Nephron progenitor cell (in vitro differentiated cells): ENCODE results near the gene CHFR.
"Not testable (repeated sequence)": the region's sequence is repeated elsewhere in the genome, so short reads cannot be mapped to it uniquely, and the experiment has no call there.

ENCODE experiments used
- DNase-seq: peaks from one replicate; pipeline ENCODE4 v3.0.0; 2021
- H3K27ac Mint-ChIP-seq: 2 replicates; pipeline ENCODE4 v1.8.0; 2021; ENCODE audit warnings: mild to moderate bottlenecking, moderate library complexity, mixed read lengths
- H3K27me3 Mint-ChIP-seq: 2 replicates; pipeline ENCODE4 v1.8.0; 2021; ENCODE audit warnings: mild to moderate bottlenecking, low read depth, mixed read lengths; ENCODE audit not compliant: poor library complexity
- H3K36me3 Mint-ChIP-seq: 2 replicates; pipeline ENCODE4 v1.8.0; 2021; ENCODE audit warnings: low read depth, mixed read lengths
- H3K4me1 Mint-ChIP-seq: 2 replicates; pipeline ENCODE4 v1.8.0; 2021; ENCODE audit warnings: mixed read lengths
- H3K4me3 Mint-ChIP-seq: 2 replicates; pipeline ENCODE4 v1.8.0; 2021; ENCODE audit warnings: mild to moderate bottlenecking, moderate library complexity, mixed read lengths
- H3K9me3 Mint-ChIP-seq: 2 replicates; pipeline ENCODE4 v1.8.0; 2021; ENCODE audit warnings: mild to moderate bottlenecking, moderate library complexity, mixed read lengths
- TF ChIP-seq, protein P1 (sequence below): fragments of 200-600 bp; sonication (generic); IDR thresholded peaks from 2 replicates; pipeline ENCODE4 v1.5.0; 2021; ENCODE audit warnings: antibody characterized with exemption

CHFR gene

DNA sequence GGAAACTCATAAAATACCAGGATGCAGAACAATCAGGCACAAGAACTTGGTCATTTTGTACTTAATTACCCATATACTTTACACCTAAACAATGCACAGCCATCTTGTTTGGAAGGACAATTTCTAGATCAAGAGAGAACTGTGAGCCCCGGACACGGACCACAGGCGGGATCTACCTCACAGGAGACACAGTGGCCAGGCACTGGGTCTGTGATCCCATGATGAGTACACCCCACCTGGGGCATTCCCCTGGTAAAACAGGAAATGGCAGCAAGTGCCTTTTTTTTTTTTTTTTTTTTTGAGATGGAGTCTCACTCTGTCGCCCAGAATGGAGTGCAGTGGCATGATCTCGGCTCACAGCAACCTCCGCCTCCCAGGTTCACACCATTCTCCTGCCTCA is 74.0 kb downstream of the CHFR start:
- H3K4me1 Mint-ChIP-seq: no peaks in the 10 kb centered on the region
- TF ChIP-seq, protein P1, sequence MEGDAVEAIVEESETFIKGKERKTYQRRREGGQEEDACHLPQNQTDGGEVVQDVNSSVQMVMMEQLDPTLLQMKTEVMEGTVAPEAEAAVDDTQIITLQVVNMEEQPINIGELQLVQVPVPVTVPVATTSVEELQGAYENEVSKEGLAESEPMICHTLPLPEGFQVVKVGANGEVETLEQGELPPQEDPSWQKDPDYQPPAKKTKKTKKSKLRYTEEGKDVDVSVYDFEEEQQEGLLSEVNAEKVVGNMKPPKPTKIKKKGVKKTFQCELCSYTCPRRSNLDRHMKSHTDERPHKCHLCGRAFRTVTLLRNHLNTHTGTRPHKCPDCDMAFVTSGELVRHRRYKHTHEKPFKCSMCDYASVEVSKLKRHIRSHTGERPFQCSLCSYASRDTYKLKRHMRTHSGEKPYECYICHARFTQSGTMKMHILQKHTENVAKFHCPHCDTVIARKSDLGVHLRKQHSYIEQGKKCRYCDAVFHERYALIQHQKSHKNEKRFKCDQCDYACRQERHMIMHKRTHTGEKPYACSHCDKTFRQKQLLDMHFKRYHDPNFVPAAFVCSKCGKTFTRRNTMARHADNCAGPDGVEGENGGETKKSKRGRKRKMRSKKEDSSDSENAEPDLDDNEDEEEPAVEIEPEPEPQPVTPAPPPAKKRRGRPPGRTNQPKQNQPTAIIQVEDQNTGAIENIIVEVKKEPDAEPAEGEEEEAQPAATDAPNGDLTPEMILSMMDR: no peak
- peaks cover 5% of the 10 kb centered on the region for H3K27me3 Mint-ChIP-seq
- peaks cover 17% of the 10 kb centered on the region for H3K9me3 Mint-ChIP-seq
- no peak for DNase-seq
- H3K36me3 Mint-ChIP-seq: peaks cover 82% of the 10 kb centered on the region
- no peak overlapping the region for H3K27ac Mint-ChIP-seq
- no peak overlapping the region for H3K4me3 Mint-ChIP-seq

DNA sequence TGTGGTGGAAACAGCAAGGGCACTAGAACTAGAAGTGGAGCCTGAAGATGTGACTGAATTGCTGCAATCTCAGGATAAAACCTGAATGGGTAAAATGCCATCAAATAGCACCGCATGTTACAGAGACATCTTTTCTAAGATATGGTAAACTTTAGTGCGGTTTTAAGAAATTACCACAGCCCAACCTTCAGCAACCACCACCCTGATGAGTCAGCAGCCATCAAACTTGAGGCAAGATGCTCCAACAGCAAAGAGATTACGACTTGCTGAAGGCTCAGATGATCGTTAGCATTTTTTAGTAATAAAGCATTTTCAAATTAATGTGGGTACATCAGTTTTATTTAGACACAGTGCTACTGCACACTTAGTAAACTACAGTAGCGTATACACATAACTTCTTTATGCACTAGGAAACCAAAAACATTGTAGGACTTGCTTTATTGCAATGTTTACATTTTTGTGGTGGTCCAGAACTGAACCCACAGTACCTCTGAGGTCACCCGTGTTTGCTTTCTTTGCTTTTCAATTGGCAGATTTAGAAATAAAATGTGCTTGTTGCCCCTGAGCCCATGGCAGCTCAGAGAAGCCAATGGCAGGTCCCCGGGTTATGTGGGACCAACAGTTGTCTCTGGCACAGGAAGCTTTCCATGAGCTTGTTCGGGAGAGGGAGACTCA is 74.6 kb downstream of the CHFR start:
- no peaks in the 10 kb centered on the region for H3K4me1 Mint-ChIP-seq
- H3K36me3 Mint-ChIP-seq: peaks cover 82% of the 10 kb centered on the region
- no peak overlapping the region for H3K4me3 Mint-ChIP-seq
- TF ChIP-seq, protein P1: no peak
- H3K27me3 Mint-ChIP-seq: peaks cover 5% of the 10 kb centered on the region
- peaks cover 17% of the 10 kb centered on the region for H3K9me3 Mint-ChIP-seq
- no peak for DNase-seq
- H3K27ac Mint-ChIP-seq: no peak overlapping the region

DNA sequence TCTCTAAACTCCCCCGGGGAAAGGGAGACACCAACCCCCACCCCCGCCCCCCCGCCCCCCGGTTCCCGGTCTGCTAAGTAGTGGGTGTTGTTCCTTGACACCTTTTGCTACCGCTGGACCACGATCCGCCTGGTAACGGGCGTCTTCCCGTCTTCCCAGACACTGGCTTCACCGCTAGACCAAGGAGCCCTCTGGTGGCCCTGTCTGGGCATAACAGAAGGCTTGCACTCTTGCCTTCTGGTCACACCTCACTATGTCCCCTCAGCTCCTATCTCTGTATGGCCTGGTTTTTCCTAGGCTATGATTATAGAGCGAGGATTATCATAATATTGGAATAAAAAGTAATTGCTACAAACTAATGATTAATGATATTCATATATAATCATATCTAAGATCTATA is 78.0 kb downstream of the CHFR start:
- Mint-ChIP-seq H3K36me3 (peaks cover 81% of the 10 kb centered on the region), H3K9me3 (peaks cover 17% of the 10 kb centered on the region)
- not testable (repeated sequence) for H3K27ac Mint-ChIP-seq, H3K4me1 Mint-ChIP-seq, H3K4me3 Mint-ChIP-seq, H3K27me3 Mint-ChIP-seq
- DNase-seq: peak; percentile 45

DNA sequence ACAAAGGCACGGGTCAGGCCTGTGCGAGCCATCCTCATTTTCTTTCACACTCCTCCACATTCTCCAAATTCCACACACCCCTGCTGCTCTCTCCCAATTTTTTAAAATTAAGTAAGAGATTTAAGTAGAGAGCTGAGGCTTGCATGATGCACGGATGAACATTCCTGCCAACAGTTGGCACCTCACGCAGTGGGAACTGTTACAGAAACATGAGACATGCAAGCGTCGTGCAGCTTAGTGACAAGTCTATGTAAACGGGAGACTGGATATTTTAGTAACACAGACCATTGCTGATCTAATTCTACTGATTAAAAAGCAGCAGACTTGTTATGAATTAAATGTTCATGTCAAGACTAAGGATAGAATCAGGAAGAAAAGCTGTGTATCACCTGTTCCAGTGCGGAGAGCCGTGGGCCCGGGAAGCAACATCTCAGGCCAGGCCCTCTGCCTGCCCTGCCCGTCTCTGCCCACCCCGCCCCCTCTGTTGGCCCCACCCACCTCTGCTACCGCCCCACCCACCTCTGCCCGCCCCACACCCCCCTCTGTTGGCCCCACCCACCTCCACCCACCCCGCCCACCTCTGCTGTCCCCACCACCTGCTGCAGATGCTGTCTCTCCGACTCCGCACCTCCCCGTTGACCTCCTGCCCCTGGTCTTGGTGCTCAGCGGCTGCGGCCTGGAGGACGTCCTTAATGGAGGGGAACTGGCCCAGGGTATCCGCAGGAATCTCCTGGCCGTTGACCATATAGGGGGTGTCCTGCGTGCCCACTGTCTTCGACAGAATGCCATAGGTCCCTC is 79.9 kb downstream of the CHFR start:
- Mint-ChIP-seq H3K27me3 (peaks cover 5% of the 10 kb centered on the region), H3K9me3 (peaks cover 17% of the 10 kb centered on the region), H3K4me3 (no peak overlapping the region), H3K27ac (peak overlapping the region; percentile 24), H3K36me3 (peaks cover 80% of the 10 kb centered on the region), H3K4me1 (no peaks in the 10 kb centered on the region)
- no peak for DNase-seq
- TF ChIP-seq, protein P1: no peak

DNA sequence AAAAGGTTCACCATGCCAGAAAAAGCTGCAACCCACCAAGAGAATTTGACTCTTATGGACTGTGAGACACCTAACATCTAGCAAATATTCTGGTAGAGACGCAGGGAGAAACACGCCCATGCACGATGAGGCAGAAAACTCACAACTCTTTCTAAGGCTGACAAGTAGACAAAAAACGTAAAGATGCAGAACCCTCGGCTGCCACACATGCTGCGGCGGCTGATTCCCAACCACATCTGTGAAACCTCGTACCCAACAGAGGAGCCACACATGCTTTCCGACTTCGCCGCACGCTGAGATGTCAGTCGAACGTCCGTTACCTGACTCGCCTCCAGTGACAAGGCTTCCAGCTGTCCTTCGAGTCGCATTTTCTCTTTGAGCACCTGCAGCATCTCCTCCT is 80.5 kb downstream of the CHFR start:
- Mint-ChIP-seq H3K27ac (no peak overlapping the region), H3K27me3 (peaks cover 5% of the 10 kb centered on the region), H3K36me3 (peaks cover 78% of the 10 kb centered on the region)

DNA sequence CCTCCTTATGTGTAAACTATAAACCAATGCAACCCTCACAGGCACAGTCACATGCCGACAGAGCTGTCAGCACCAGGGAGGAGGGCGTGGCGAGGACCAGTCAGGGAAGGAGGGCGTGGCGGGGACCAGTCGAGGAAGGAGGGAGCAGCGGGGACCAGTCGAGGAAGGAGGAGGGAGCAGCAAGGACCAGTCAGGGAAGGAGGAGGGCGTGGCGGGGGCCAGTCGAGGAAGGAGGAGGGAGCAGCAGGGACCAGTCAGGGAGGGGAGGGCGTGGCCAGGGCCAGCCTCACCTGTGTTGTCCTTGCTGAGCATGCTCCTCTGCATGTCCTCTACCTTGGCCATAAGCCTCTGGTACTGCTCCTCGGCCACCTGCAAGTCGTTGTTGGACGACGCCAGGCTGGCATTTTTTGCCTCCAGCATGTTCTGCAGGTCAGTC is 83.0 kb downstream of the CHFR start:
- peaks cover 66% of the 10 kb centered on the region for H3K36me3 Mint-ChIP-seq
- TF ChIP-seq, protein P1: no peak
- no peak overlapping the region for H3K4me3 Mint-ChIP-seq
- H3K9me3 Mint-ChIP-seq: peaks cover 3% of the 10 kb centered on the region
- no peak for DNase-seq
- H3K4me1 Mint-ChIP-seq: no peaks in the 10 kb centered on the region
- H3K27me3 Mint-ChIP-seq: no peaks in the 10 kb centered on the region
- H3K27ac Mint-ChIP-seq: no peak overlapping the region

More for the DNA sequence above, 80.5 kb downstream of the CHFR start:
- H3K9me3 Mint-ChIP-seq: peaks cover 12% of the 10 kb centered on the region
- no peak overlapping the region for H3K4me3 Mint-ChIP-seq
- TF ChIP-seq, protein P1: no peak
- DNase-seq: no peak
- no peaks in the 10 kb centered on the region for H3K4me1 Mint-ChIP-seq
